Urinary bladder (tissue), 4 donors: ENCODE measurements around the gene IL31RA. TPM values are rescaled to one million over a fixed set of nuclear protein-coding genes. Genes with fewer than 3 reads are reported as not detected.

Source experiments
- DNase-seq: peaks from one replicate; pipeline ENCODE4 v3.0.0-alpha.2; 2015; ENCODE audit errors: extremely low spot score
- H3K27ac ChIP-seq: one replicate; pipeline ENCODE4 v1.5.1; 2013; ENCODE audit warnings: low read depth, mild to moderate bottlenecking, moderate library complexity
- H3K36me3 ChIP-seq: one replicate; pipeline ENCODE4 v1.6.1; 2013; ENCODE audit warnings: mild to moderate bottlenecking, moderate library complexity; ENCODE audit not compliant: insufficient read depth
- H3K4me1 ChIP-seq: one replicate; pipeline ENCODE4 v1.6.1; 2013; ENCODE audit warnings: mild to moderate bottlenecking, moderate library complexity; ENCODE audit not compliant: insufficient read depth
- H3K4me3 ChIP-seq: one replicate; pipeline ENCODE4 v1.5.1; 2013; ENCODE audit warnings: low read depth, low read length
- WGBS: extraction: QIAGEN DNeasy Blood & Tissue Kit; methylation state at CpG from one replicate; pipeline ENCODE4 v1.1.7; 2013; 5-methylcytosine and 5-hydroxymethylcytosine counted together
- polyA plus RNA-seq: library from polyadenylated mRNA; stranded (reverse); fragments of 200-250 nt; gene quantifications from one replicate; pipeline ENCODE4 v1.2.3, GENCODE V29; 2013
- total RNA-seq: library from RNA; depleted of rRNA; stranded (reverse); fragments of >200 nt; gene quantifications from one replicate; pipeline ENCODE4 v1.2.3, GENCODE V29; 2014
- donor health status: healthy with polysubstance abuse.
- donor health status: healthy.

IL31RA gene
- total and polyA plus RNA-seq, 2 donors, result 0.26 TPM; not detected in 1

- no peak for DNase-seq
- Histone ChIP-seq H3K27ac (no peak overlapping the region), H3K4me3 (no peak overlapping the region), H3K36me3 (no peaks in the 10 kb centered on the region), H3K4me1 (no peaks in the 10 kb centered on the region)
- WGBS, result 85% methylated on average over 2 of the region's 2 CpGs
Observed at GRCh38 chr5:55851675-55851979, 470 bp downstream of the IL31RA start.

- Histone ChIP-seq H3K4me1 (no peaks in the 10 kb centered on the region), H3K36me3 (no peaks in the 10 kb centered on the region), H3K27ac (no peak overlapping the region), H3K4me3 (no peak overlapping the region)
- DNase-seq, result no peak
- 60% methylated on average over 3 of the region's 3 CpGs for WGBS
Observed at GRCh38 chr5:55852503-55852902, 1.3 kb downstream of the IL31RA start.

- 68% methylated on average over 3 of the region's 3 CpGs for WGBS
- no peak for DNase-seq
- Histone ChIP-seq H3K27ac (no peak overlapping the region), H3K4me1 (no peaks in the 10 kb centered on the region), H3K36me3 (no peaks in the 10 kb centered on the region), H3K4me3 (no peak overlapping the region)
Observed at GRCh38 chr5:55853041-55853670, 2.0 kb downstream of the IL31RA start.

- H3K4me1 ChIP-seq, result no peaks in the 10 kb centered on the region
- H3K36me3 ChIP-seq, result no peaks in the 10 kb centered on the region
- no peak overlapping the region for H3K4me3 ChIP-seq
- DNase-seq, result no peak
- no peak overlapping the region for H3K27ac ChIP-seq
- 25% methylated on average over 3 of the region's 3 CpGs for WGBS
Observed at GRCh38 chr5:55853818-55854217, 2.7 kb downstream of the IL31RA start.

GRCh38 chr5:55855509-55855908, 4.4 kb downstream of the IL31RA start:
- Histone ChIP-seq H3K4me1 (no peaks in the 10 kb centered on the region), H3K27ac (no peak overlapping the region), H3K36me3 (no peaks in the 10 kb centered on the region), H3K4me3 (no peak overlapping the region)
- WGBS, result 56% methylated on average over 5 of the region's 5 CpGs
- DNase-seq, result no peak

- no peak for DNase-seq
- WGBS, result 79% methylated on average over 5 of the region's 5 CpGs
Observed at GRCh38 chr5:55856516-55857246, 5.5 kb downstream of the IL31RA start.

GRCh38 chr5:55857247-55857640, 6.1 kb downstream of the IL31RA start:
- no peak for DNase-seq
- H3K27ac ChIP-seq, result no peak overlapping the region
- no peaks in the 10 kb centered on the region for H3K36me3 ChIP-seq
- no peaks in the 10 kb centered on the region for H3K4me1 ChIP-seq
- 87% methylated on average over 4 of the region's 4 CpGs for WGBS
- H3K4me3 ChIP-seq, result no peak overlapping the region

More at GRCh38 chr5:55856516-55857246, 5.5 kb downstream of the IL31RA start:
- Histone ChIP-seq H3K27ac (no peak overlapping the region), H3K4me3 (no peak overlapping the region), H3K4me1 (no peaks in the 10 kb centered on the region), H3K36me3 (no peaks in the 10 kb centered on the region)

GRCh38 chr5:55858104-55858503, 6.9 kb downstream of the IL31RA start:
- no peaks in the 10 kb centered on the region for H3K36me3 ChIP-seq
- WGBS, result 75% methylated on average over 2 of the region's 2 CpGs
- H3K27ac ChIP-seq, result no peak overlapping the region
- H3K4me3 ChIP-seq, result no peak overlapping the region
- DNase-seq, result no peak
- H3K4me1 ChIP-seq, result no peaks in the 10 kb centered on the region

- H3K27ac ChIP-seq, result no peak overlapping the region
- H3K4me3 ChIP-seq, result no peak overlapping the region
- WGBS, result 90% methylated on average over 3 of the region's 3 CpGs
- no peaks in the 10 kb centered on the region for H3K4me1 ChIP-seq
- H3K36me3 ChIP-seq, result no peaks in the 10 kb centered on the region
- DNase-seq, result no peak
Observed at GRCh38 chr5:55860288-55860687, 9.1 kb downstream of the IL31RA start.

GRCh38 chr5:55860709-55861108, 9.6 kb downstream of the IL31RA start:
- Histone ChIP-seq H3K4me3 (no peak overlapping the region), H3K4me1 (no peaks in the 10 kb centered on the region), H3K27ac (no peak overlapping the region), H3K36me3 (no peaks in the 10 kb centered on the region)
- 95% methylated on average over 4 of the region's 4 CpGs for WGBS
- DNase-seq, result no peak

GRCh38 chr5:55864606-55865541, 13.7 kb downstream of the IL31RA start:
- no peak overlapping the region for H3K4me3 ChIP-seq
- 84% methylated on average over 9 of the region's 9 CpGs for WGBS
- no peaks in the 10 kb centered on the region for H3K4me1 ChIP-seq
- H3K36me3 ChIP-seq, result no peaks in the 10 kb centered on the region
- DNase-seq, result no peak
- no peak overlapping the region for H3K27ac ChIP-seq

- H3K4me3 ChIP-seq, result no peak overlapping the region
- DNase-seq, result no peak
- WGBS, result 79% methylated on average over 3 of the region's 3 CpGs
- no peaks in the 10 kb centered on the region for H3K4me1 ChIP-seq
- H3K27ac ChIP-seq, result no peak overlapping the region
- no peaks in the 10 kb centered on the region for H3K36me3 ChIP-seq
Observed at GRCh38 chr5:55865831-55866230, 14.7 kb downstream of the IL31RA start.

- Histone ChIP-seq H3K4me1 (no peaks in the 10 kb centered on the region), H3K4me3 (no peak overlapping the region), H3K27ac (no peak overlapping the region), H3K36me3 (no peaks in the 10 kb centered on the region)
- 94% methylated on average over 8 of the region's 8 CpGs for WGBS
- no peak for DNase-seq
Observed at GRCh38 chr5:55866485-55866884, 15.3 kb downstream of the IL31RA start.

- 68% methylated on average over 5 of the region's 5 CpGs for WGBS
- DNase-seq, result no peak
- H3K4me3 ChIP-seq, result no peak overlapping the region
Observed at GRCh38 chr5:55866934-55867333, 15.8 kb downstream of the IL31RA start.

More at GRCh38 chr5:55866934-55867333, 15.8 kb downstream of the IL31RA start:
- H3K36me3 ChIP-seq, result no peaks in the 10 kb centered on the region
- no peak overlapping the region for H3K27ac ChIP-seq
- no peaks in the 10 kb centered on the region for H3K4me1 ChIP-seq
